ENCODE measurements around the gene PCBP2.

DNA sequence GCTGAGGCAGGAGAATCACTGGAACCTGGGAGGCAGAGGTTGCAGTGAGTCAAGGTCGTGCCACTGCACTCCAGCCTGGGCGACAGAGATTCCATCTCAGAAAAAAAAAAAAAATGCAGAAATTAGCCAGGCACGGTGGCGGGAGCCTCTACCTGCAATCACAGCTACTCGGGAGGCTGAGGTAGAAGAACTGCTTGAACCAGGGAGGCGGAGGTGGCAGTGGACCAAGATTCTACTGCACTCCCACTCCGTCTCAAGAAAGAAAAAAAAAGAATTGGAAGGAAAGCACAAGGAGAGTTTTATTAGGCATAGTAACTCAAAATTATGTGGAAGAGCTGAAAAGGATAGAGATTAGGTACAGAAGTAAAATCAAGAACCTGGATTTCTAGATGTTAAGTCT is 49.0 kb upstream of the PCBP2 start:
- TF ChIP-seq POLR2A (IDR thresholded peaks at IDR 0.05), result no peak
- TF ChIP-seq, protein P1, sequence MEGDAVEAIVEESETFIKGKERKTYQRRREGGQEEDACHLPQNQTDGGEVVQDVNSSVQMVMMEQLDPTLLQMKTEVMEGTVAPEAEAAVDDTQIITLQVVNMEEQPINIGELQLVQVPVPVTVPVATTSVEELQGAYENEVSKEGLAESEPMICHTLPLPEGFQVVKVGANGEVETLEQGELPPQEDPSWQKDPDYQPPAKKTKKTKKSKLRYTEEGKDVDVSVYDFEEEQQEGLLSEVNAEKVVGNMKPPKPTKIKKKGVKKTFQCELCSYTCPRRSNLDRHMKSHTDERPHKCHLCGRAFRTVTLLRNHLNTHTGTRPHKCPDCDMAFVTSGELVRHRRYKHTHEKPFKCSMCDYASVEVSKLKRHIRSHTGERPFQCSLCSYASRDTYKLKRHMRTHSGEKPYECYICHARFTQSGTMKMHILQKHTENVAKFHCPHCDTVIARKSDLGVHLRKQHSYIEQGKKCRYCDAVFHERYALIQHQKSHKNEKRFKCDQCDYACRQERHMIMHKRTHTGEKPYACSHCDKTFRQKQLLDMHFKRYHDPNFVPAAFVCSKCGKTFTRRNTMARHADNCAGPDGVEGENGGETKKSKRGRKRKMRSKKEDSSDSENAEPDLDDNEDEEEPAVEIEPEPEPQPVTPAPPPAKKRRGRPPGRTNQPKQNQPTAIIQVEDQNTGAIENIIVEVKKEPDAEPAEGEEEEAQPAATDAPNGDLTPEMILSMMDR (IDR thresholded peaks at IDR 0.05), result no peak
